Glutamatergic neuron (in vitro differentiated cells): ENCODE data around the gene NAA10. TPM values are rescaled to one million over a fixed set of nuclear protein-coding genes. Genes with fewer than 3 reads are reported as not detected.

ENCODE experiments used
- DNase-seq: peaks from one replicate; pipeline ENCODE4 v3.0.0; 2022
- H3K27ac Mint-ChIP-seq: one replicate; pipeline ENCODE4 v1.8.0; 2020; ENCODE audit warnings: mild to moderate bottlenecking, mixed read lengths, inconsistent platforms; ENCODE audit not compliant: unreplicated experiment
- H3K27me3 Mint-ChIP-seq: one replicate; pipeline ENCODE4 v1.8.0; 2020; ENCODE audit warnings: mild to moderate bottlenecking, moderate library complexity, mixed read lengths, inconsistent platforms; ENCODE audit not compliant: unreplicated experiment
- H3K36me3 Mint-ChIP-seq: one replicate; pipeline ENCODE4 v1.8.0; 2020; ENCODE audit warnings: mild to moderate bottlenecking, mixed read lengths, inconsistent platforms; ENCODE audit not compliant: unreplicated experiment
- H3K4me1 Mint-ChIP-seq: one replicate; pipeline ENCODE4 v1.8.0; 2020; ENCODE audit warnings: mild to moderate bottlenecking, low read depth, mixed read lengths, inconsistent platforms; ENCODE audit not compliant: unreplicated experiment
- H3K4me3 Mint-ChIP-seq: one replicate; pipeline ENCODE4 v1.8.0; 2020; ENCODE audit warnings: mild to moderate bottlenecking, mixed read lengths, inconsistent platforms; ENCODE audit not compliant: unreplicated experiment
- H3K9me3 Mint-ChIP-seq: one replicate; pipeline ENCODE4 v1.8.0; 2020; ENCODE audit warnings: mild to moderate bottlenecking, moderate library complexity, mixed read lengths, inconsistent platforms; ENCODE audit not compliant: unreplicated experiment
- CTCF ChIP-seq: fragments of 200-600 bp; sonication (generic); IDR thresholded peaks from one replicate; pipeline ENCODE4 v1.5.0; 2021; ENCODE audit not compliant: partially characterized antibody, unreplicated experiment
- total RNA-seq: library from RNA; stranded (reverse); fragmentation: NEBNext Ultra II Directional; extraction: Animal tissue kit (Norgen Biotek cat#: 25700); gene quantifications from one replicate; pipeline ENCODE4 v1.2.1, GENCODE V29; 2021; ENCODE audit not compliant: unreplicated experiment

NAA10 gene
- total RNA-seq, 1 donor from 2014 or later, result 129 TPM

- Mint-ChIP-seq H3K4me3 (no peak overlapping the region), H3K9me3 (peaks cover 2% of the 10 kb centered on the region), H3K27ac (no peak overlapping the region), H3K36me3 (no peaks in the 10 kb centered on the region), H3K27me3 (peaks cover 3% of the 10 kb centered on the region), H3K4me1 (peaks cover 2% of the 10 kb centered on the region)
- no peak for DNase-seq
- no peak for TF ChIP-seq CTCF
Measured at GRCh38 chrX:153930011-153930910, 4.6 kb downstream of the NAA10 start.

GRCh38 chrX:153929576-153929975, 5.3 kb downstream of the NAA10 start:
- Mint-ChIP-seq H3K9me3 (peaks cover 2% of the 10 kb centered on the region), H3K4me1 (peaks cover 2% of the 10 kb centered on the region), H3K36me3 (no peaks in the 10 kb centered on the region), H3K27ac (peak overlapping the region; percentile 94), H3K4me3 (no peak overlapping the region), H3K27me3 (peaks cover 3% of the 10 kb centered on the region)
- no peak for DNase-seq
- no peak for TF ChIP-seq CTCF

GRCh38 chrX:153928846-153929245, 6.0 kb downstream of the NAA10 start:
- Mint-ChIP-seq H3K27me3 (peaks cover 3% of the 10 kb centered on the region), H3K36me3 (no peaks in the 10 kb centered on the region), H3K9me3 (peaks cover 3% of the 10 kb centered on the region), H3K4me1 (peaks cover 2% of the 10 kb centered on the region), H3K4me3 (peak overlapping the region; percentile 63), H3K27ac (peak overlapping the region; percentile 94)
- DNase-seq, result no peak
- TF ChIP-seq CTCF, result no peak

GRCh38 chrX:153927922-153928760, 6.7 kb downstream of the NAA10 start:
- peak overlapping the region; percentile 82 for H3K4me3 Mint-ChIP-seq
- peaks cover 3% of the 10 kb centered on the region for H3K27me3 Mint-ChIP-seq
- no peaks in the 10 kb centered on the region for H3K36me3 Mint-ChIP-seq
- H3K9me3 Mint-ChIP-seq, result peaks cover 3% of the 10 kb centered on the region
- H3K4me1 Mint-ChIP-seq, result peaks cover 2% of the 10 kb centered on the region
- peak; percentile 91 for DNase-seq
- no peak for TF ChIP-seq CTCF
- H3K27ac Mint-ChIP-seq, result peak overlapping the region; percentile 94

- Mint-ChIP-seq H3K4me3 (peak overlapping the region; percentile 82), H3K36me3 (no peaks in the 10 kb centered on the region), H3K9me3 (peaks cover 3% of the 10 kb centered on the region), H3K27ac (peak overlapping the region; percentile 90), H3K27me3 (peaks cover 3% of the 10 kb centered on the region), H3K4me1 (peaks cover 4% of the 10 kb centered on the region)
- no peak for DNase-seq
- no peak for TF ChIP-seq CTCF
Measured at GRCh38 chrX:153927672-153927921, 7.2 kb downstream of the NAA10 start.
